Measurements from ENCODE around the gene GRXCR1. TPM values are rescaled to one million over a fixed set of nuclear protein-coding genes. Genes with fewer than 3 reads are reported as not detected.

GRXCR1 gene
- total RNA-seq = not detected in 2 replicates

DNA sequence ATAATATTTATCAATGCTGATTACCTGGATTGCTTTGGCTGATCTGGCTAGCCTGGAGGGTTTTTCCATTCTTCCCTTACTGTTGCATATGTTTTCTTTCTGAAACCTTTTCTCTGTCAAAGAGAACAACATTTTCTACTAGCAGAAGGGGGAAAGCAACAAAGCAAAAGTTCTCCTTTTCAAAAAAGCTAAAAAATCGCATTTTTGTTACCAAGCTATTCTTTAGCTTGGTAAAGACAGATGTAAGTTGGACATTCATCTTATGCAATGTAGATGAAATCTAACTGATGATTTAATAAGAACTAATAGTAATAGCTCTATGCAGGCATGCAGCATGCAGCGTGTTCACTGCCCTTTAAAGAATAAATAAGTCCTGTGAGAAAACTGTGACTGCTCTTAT is at the start of gene GRXCR1:
Gene GRXCR1, plus strand, starts transcription at position 301 of the 400 bp plus-strand sequence. CDS start 554 bp downstream, outside the sequence.

Other genes starting within 250 kb of the GRXCR1 start
- 0.35 and 0.58 TPM in 2 replicates for gene ATP8A1, start 235.6 kb upstream of the GRXCR1 start, total RNA-seq

All from myometrial cell (primary cell).